Measurements from ENCODE around the gene CACNA2D2.

CACNA2D2 gene

DNA sequence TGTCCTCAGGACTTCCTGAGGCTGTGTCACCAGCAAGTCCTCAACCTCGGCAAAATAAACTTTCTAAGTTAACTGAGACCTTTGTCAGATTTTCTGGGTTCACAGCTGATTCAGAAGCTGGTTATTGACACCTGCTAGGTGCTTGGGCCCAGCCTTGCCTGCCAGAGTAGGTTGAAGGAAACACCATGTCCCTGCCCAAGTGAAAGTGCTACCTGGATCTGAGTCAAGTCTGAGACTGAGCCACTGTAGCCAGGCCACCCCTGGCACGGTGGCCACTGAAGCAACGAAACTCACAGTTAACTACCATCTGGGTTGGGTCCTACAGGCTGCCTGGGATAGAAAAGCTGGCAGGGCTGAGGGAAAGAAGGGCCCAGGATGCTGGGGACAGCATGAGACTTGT lies 189.1 kb downstream of the CACNA2D2 start:
- Histone ChIP-seq H3K9me3 (ENCODE audit: insufficient read depth, low read length) (peaks cover 6% of the 10 kb centered on the region; the same call in 1 of the 2 replicates), H4K20me1 (ENCODE audit: low read depth, low read length) (no peaks in the 10 kb centered on the region), H3K79me2 (ENCODE audit: insufficient read depth, low read length) (no peaks in the 10 kb centered on the region), H3K9ac (ENCODE audit: low read length) (no peak overlapping the region), H3F3A (ENCODE audit: insufficient read depth) (peaks cover 6% of the 10 kb centered on the region; the same call in 1 of the 2 replicates), H2AFZ (ENCODE audit: low read depth, low read length, severe bottlenecking) (no peak overlapping the region), H3K27me3 (ENCODE audit: low read length) (no peaks in the 10 kb centered on the region), H3K27ac (ENCODE audit: low read depth, low read length) (no peak overlapping the region), H3K36me3 (ENCODE audit: low read length) (no peaks in the 10 kb centered on the region), H3K4me3 (ENCODE audit: insufficient read depth, low read length, poor library complexity, severe bottlenecking) (no peak overlapping the region), H3K4me2 (ENCODE audit: low read depth, low read length, poor library complexity, severe bottlenecking) (no peak overlapping the region), H3K9me2 (replicated peaks; ENCODE audit: insufficient read depth, low read length) (no peaks in the 10 kb centered on the region)
- TF ChIP-seq, protein P1, sequence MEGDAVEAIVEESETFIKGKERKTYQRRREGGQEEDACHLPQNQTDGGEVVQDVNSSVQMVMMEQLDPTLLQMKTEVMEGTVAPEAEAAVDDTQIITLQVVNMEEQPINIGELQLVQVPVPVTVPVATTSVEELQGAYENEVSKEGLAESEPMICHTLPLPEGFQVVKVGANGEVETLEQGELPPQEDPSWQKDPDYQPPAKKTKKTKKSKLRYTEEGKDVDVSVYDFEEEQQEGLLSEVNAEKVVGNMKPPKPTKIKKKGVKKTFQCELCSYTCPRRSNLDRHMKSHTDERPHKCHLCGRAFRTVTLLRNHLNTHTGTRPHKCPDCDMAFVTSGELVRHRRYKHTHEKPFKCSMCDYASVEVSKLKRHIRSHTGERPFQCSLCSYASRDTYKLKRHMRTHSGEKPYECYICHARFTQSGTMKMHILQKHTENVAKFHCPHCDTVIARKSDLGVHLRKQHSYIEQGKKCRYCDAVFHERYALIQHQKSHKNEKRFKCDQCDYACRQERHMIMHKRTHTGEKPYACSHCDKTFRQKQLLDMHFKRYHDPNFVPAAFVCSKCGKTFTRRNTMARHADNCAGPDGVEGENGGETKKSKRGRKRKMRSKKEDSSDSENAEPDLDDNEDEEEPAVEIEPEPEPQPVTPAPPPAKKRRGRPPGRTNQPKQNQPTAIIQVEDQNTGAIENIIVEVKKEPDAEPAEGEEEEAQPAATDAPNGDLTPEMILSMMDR (IDR thresholded peaks at IDR 0.05; ENCODE audit: insufficient read depth, low read length, poor library complexity, severe bottlenecking) = no peak
- no peak for TF ChIP-seq EZH2phosphoT487 (conservative IDR thresholded peaks at IDR 0.05; ENCODE audit: low read length)

Data from SU-DHL-6 (cell line).